Measurements from ENCODE around the gene MAP4K4.
"Not testable (repeated sequence)": the region's sequence is repeated elsewhere in the genome, so short reads cannot be mapped to it uniquely, and the experiment has no call there.

MAP4K4 gene

DNA sequence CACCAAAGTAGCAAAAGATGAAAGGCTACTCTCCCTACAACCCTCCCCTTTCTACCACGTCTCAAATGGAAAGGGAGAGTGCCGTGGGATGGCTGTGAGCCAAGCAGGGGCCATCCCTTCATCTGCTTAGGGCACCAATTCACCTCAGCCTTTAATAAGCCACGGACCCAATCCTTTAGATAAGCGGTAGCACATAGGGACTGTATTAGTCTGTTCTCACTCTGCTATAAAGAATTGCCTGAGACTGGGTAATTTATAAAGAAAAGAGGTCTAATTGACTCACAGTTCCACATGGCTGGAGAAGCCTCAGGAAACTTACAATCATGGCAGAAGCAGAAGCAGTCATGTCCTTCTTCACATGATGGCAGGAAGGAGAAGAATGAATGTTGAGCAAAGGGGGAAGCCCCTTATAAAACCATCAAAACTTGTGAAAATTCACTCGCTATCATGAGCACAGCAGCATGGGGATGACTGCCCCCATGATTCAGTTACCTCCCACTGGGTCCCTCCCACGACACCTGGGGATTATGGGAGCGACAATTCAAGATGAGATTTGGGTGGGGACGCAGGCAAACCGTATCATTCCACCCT lies 208.3 kb downstream of the MAP4K4 start:
- DNase-seq (ENCODE audit: low spot score): no peak

DNA sequence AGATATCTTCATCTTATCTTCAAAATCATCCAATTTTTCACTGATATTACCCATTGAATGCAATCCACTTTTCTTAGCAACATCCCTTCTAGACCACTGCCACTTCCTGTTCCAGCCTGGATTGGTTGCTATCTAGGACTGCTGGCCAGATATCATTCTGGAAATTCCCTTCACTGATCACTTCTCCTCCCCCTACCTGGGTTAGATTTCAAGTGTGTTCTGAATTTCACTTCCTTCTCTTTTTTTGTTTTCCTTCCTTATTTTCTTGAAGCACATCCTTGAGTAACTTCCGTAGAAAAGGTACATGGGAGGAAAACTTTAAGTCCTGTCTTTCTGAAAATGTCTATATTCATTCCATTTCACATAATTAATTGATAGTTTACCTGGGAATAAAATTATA lies 212.3 kb downstream of the MAP4K4 start:
- no peak for DNase-seq (ENCODE audit: low spot score)

DNA sequence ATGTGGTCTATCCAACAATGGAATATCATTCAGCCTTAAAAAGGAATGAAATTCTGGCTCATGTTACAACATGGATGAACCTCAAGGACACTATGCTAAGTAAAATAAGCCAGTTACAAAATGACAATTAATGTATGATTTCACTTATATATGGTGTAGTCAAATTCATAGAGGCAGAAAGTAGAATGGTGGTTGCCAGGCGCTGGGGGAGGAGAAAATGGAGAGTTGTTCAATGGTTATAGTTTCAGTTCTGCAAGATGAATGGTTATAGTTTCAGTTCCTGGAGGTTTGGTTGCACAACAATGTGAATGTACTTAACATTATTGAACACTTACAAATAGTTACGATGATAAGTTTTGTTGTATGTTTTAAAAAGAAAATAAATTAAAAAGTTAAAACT lies 215.0 kb downstream of the MAP4K4 start:
- no peak for DNase-seq (ENCODE audit: low spot score)

GRCh38 chr2:101921319-101921952 lies 223.9 kb downstream of the MAP4K4 start:
- peak; percentile 55 for DNase-seq (ENCODE audit: low spot score)

DNA sequence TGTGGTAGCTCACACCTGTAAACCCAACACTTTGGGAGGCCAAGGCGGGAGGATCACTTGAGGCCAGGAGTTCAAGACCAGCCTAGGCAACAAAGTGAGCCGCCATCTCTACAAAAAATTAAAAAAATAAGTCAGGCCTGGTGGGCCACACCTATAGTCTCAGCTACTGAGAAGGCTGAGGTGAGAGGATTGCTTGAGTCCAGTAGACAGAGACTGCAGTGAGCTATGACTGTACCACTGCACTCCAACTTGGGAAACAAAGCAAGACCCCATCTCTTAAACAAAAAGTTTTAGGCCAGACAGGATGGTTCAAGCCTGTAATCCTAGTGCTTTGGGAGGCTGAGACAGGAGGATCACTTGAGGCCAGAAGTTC lies 224.4 kb downstream of the MAP4K4 start:
- no peak for DNase-seq (ENCODE audit: low spot score)

DNA sequence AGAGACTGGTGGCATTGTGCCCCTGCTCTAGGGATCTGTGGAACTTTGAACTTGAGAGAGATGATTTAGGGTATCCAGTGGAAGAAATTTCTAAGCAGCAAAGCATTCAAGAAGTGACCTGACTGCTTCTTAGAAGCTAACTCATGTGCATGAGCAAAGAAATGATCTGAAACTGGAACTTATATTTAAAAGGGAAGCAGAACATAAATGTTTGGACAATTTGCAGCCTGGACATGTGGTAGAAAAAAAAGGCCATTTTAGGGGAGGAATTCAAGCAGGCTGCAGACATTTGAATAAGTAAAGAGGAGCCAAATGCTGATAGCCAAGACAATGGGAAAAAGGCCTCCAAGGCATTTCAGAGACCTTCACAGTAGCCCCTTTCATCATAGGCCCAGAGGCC lies 226.8 kb downstream of the MAP4K4 start:
- DNase-seq (ENCODE audit: low spot score): not testable (repeated sequence)

DNA sequence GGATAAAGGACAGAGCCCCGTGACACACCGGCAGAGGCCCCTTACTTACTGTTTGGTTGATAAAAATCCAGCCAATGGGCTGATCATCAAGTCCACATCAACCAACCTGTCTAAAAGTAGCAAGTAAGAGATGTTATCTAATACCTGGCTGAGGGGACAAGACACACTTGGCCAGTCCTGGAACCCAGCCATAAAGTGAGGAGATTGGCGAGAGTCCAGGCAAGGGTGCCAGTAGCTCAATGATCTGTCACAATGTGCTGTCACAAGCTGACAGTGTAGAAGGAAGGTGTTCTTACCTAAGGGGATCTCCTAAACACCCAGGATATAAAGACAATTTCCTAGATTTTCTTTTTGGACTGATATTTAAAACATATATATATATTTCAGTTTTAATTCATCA lies 232.5 kb downstream of the MAP4K4 start:
- no peak for DNase-seq (ENCODE audit: low spot score)

DNA sequence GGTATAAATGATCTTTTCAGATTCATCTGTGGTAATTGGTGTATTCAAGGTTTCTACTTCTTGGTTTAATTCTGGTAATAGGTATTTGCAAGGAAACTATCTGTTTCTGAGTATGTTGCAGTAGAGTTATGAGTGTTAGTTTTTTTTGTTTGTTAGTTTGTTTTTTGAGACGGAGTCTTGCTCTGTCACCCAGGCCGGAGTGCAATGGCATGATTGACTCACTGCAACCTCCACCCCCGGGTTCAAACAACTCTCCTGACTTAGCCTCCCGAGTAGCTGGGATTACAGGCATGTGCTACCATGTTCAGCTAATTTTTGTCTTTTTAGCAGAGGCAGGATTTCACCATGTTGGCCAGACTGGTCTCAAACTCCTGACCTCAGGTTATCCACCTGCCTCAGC lies 233.3 kb downstream of the MAP4K4 start:
- no peak for DNase-seq (ENCODE audit: low spot score)

DNA sequence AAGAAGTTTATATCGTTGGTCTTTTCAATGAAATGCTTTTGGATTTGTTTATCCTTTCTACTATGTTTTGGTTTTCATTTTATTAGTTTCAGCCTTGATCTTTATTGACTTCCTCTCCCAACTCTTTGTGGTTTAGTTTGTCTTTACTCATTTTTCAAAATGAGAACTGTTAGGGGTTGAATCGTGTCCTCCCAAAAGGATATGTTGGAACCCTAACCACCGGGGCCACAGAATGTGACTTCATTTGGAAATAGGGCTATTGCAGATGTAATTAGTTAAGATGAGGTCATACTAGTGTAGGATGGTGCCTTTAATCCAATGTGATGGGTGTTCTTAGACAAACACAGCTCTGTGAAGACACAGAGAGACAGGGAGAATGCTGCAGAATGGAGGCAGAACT lies 233.9 kb downstream of the MAP4K4 start:
- DNase-seq (ENCODE audit: low spot score): no peak

DNA sequence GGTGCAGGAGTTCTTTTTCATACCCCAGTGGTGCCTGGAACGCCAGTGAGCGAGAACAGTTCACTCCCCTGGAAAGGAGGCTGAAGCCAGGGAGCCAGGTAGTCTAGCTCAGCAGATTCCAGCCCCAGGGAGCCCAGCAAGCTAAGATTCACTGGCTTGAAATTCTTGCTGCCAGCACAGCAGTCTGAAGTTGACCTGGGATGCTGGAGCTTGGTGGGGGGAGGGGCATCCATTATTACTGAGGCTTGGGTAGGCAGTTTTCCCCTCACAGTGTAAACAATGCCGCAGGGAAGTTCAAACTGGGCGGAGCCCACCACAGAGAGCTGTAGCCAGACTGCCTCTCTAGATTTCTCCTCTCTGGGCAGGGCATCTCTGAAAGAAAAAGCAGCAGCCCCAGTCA lies 238.3 kb downstream of the MAP4K4 start:
- DNase-seq (ENCODE audit: low spot score): not testable (repeated sequence)

DNA sequence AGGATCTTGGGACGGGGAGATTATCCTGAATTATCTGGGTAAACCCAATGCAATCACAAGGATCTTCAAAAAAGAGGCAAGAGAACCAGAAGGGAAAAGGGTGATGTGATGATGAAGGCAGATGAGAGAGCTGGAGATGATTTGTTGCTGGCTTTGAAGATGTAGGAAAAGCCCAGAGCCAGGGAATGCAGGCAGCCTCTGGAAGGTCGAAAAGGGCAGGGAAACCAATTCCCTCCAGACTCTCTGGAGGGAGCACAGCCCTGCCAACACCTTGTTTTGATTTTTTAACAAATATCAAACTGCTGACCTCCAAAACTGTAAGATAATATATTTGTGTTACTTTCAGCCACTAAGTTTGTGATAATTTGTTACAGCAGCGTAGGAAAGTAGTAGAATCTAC lies 245.3 kb downstream of the MAP4K4 start:
- no peak for DNase-seq (ENCODE audit: low spot score)
